ENCODE data around the gene ERVV-1.

Gene ERVV-1

GRCh38 chr19:52991484-52991883 is 22.2 kb upstream of the ERVV-1 start:
- in situ Hi-C loops (cut with MboI; ENCODE audit: low pct_unique_long_range_greater_than_20kb, low sequenced_read_pairs, unreplicated experiment): no loop called here
- no peak for DNase-seq (ENCODE audit: low spot score)

DNA sequence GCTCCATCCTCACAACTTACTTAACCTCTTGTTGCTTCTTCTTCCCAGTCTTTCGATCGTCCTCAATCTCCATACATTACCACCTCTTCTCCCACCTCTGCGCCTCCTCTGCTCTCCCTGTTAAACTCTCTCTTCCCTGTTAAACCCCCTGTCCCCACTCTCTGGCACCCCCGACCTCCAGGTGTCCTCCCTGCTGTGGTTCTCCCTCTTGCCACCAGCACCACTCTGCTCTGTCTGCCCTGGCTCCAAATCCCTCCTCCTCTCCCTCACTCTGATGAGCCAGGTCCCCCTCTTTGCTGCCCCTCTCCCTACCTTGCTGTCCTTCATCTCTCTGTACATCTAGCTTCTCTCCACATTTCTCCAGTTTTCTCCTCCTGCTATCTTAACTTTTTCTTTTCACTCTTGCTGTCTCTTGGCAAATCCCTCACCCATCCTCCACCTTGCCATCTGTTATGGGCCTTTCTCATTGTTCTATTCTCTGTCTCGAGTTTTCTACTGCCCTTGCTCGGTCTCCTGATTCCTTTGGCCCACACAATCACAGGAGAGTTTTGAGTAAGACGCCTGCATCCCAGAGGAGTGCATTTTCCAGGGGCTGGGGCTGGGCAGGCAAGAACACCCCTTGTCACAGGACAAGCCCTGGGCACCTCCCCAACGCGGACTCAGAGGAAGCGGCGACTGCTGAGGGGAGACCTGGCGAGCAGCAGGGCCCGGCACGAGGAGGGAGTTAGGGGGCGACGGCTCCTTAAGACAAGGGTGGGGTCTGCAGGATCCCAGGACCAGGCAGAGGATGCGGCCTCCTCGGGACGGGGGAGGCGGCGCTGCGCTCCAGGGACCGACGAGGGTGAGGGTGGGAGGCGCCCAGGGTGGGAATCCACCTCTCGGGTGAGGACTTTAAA is 21.4 kb upstream of the ERVV-1 start:
- in situ Hi-C loops (cut with MboI; ENCODE audit: low pct_unique_long_range_greater_than_20kb, low sequenced_read_pairs, unreplicated experiment): no loop called here
- DNase-seq (ENCODE audit: low spot score): no peak
- TF ChIP-seq, protein P1, sequence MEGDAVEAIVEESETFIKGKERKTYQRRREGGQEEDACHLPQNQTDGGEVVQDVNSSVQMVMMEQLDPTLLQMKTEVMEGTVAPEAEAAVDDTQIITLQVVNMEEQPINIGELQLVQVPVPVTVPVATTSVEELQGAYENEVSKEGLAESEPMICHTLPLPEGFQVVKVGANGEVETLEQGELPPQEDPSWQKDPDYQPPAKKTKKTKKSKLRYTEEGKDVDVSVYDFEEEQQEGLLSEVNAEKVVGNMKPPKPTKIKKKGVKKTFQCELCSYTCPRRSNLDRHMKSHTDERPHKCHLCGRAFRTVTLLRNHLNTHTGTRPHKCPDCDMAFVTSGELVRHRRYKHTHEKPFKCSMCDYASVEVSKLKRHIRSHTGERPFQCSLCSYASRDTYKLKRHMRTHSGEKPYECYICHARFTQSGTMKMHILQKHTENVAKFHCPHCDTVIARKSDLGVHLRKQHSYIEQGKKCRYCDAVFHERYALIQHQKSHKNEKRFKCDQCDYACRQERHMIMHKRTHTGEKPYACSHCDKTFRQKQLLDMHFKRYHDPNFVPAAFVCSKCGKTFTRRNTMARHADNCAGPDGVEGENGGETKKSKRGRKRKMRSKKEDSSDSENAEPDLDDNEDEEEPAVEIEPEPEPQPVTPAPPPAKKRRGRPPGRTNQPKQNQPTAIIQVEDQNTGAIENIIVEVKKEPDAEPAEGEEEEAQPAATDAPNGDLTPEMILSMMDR (IDR thresholded peaks at IDR 0.05; ENCODE audit: extremely low read depth, insufficient read depth, missing control alignments): no peak

More at GRCh38 chr19:52991484-52991883, 22.2 kb upstream of the ERVV-1 start:
- TF ChIP-seq, protein P1 (IDR thresholded peaks at IDR 0.05; ENCODE audit: extremely low read depth, insufficient read depth, missing control alignments): no peak

GRCh38 chr19:52993342-52994178 is 20.2 kb upstream of the ERVV-1 start:
- DNase-seq (ENCODE audit: low spot score): peak; percentile 77
- TF ChIP-seq, protein P1 (IDR thresholded peaks at IDR 0.05; ENCODE audit: extremely low read depth, insufficient read depth, missing control alignments): peak; percentile 36
- in situ Hi-C loops (cut with MboI; ENCODE audit: low pct_unique_long_range_greater_than_20kb, low sequenced_read_pairs, unreplicated experiment): no loop called here

- TF ChIP-seq, protein P1 (IDR thresholded peaks at IDR 0.05; ENCODE audit: extremely low read depth, insufficient read depth, missing control alignments): no peak
- DNase-seq (ENCODE audit: low spot score): no peak
- in situ Hi-C loops (cut with MboI; ENCODE audit: low pct_unique_long_range_greater_than_20kb, low sequenced_read_pairs, unreplicated experiment): no loop called here
Observed at GRCh38 chr19:52995711-52996110, 18.0 kb upstream of the ERVV-1 start.

DNA sequence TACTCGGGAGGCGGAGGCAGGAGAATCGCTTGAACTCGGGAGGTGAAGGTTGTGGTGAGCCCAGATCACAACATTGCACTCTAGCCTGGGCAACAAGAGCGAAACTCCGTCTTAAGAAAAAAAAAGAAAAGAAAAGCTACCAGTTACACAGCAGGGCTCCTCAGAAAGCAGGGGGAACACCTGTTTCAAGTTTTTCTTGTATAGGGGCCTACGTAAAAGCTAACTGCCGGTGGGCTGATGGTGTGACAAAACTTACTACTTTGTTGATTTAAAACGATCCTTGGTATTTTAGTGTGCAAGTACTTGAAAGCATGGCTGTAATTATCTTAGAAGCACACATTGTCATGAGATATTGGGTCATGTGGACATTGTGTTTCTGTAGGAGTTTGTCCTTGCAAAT is 15.7 kb upstream of the ERVV-1 start:
- TF ChIP-seq, protein P1 (IDR thresholded peaks at IDR 0.05; ENCODE audit: extremely low read depth, insufficient read depth, missing control alignments): no peak
- no peak for DNase-seq (ENCODE audit: low spot score)
- in situ Hi-C loops (cut with MboI; ENCODE audit: low pct_unique_long_range_greater_than_20kb, low sequenced_read_pairs, unreplicated experiment): no loop called here

DNA sequence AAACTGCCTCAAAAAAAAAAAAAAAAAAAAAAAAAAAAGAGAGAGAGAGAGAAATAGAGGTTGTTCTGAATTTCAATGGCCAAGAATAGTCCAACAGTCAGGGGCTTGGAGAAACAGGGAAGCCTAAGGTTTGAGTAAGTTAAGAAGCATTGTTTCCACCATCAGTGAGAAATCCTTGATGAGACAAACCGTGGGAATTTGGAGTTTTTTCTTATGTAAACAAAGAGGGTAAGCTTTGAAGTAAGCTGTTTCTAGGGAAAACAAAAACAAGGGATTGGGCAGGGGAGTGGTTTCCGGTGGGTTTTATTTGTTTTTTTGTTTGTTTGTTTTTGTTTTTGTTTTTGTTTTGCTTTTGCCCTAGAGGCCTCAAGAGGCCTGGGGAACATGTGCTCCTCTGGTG is 11.2 kb upstream of the ERVV-1 start:
- in situ Hi-C loops (cut with MboI; ENCODE audit: low pct_unique_long_range_greater_than_20kb, low sequenced_read_pairs, unreplicated experiment): no loop called here
- TF ChIP-seq, protein P1 (IDR thresholded peaks at IDR 0.05; ENCODE audit: extremely low read depth, insufficient read depth, missing control alignments): no peak
- no peak for DNase-seq (ENCODE audit: low spot score)
